Measurements from ENCODE around the gene UBE2K.
A peak's percentile ranks its signal among the peaks of the same experiment; 100 is the strongest.
"Not testable (repeated sequence)": the region's sequence is repeated elsewhere in the genome, so short reads cannot be mapped to it uniquely, and the experiment has no call there.

Gene UBE2K, protein sequence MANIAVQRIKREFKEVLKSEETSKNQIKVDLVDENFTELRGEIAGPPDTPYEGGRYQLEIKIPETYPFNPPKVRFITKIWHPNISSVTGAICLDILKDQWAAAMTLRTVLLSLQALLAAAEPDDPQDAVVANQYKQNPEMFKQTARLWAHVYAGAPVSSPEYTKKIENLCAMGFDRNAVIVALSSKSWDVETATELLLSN

DNA sequence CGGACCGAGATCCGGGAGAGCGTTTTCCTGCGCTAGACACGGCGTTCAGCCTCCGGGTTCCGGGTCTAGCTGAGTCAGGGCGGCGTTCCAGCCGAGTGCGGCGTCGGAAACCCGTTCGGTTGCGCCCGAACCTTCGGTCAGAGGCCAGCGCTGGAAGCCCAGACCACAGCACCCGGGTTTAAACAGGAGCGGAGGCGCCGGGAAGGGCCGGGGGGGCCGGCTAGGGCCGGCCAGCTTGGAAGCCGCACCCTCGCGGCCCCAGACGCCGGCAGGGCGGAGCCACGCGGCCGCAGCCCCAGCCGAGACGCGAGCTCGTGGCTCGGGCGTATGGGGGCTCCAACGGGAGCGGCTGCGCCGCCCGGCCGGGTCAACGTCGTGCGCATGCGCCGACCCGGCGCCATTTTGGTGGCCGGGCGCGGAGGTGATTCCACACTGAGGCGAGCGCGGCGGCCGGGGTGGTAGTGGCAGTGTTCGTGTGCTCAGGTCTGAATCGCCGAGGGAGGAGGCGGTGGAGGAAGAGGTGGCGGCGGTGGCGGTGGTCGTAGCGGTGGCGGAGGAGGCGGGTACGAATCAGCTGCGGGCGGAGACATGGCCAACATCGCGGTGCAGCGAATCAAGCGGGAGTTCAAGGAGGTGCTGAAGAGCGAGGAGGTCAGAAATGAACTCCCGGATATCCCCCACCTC, at the start of gene UBE2K:
Gene UBE2K (plus strand): TSS at position 397 of the 684 bp plus-strand sequence. CDS start 192 bp downstream, at position 589.
- Histone ChIP-seq H3K4me3 (ENCODE audit: low read length in 2 of 2) (peak within 1 kb of the TSS; percentile 72 to 95), H3K27me3 (ENCODE audit: control insufficient read depth in 1 of 2, insufficient read depth in 2 of 2, low read length in 2 of 2) (no peaks in the 10 kb centered on the region), H3K4me1 (ENCODE audit: control insufficient read depth, insufficient read depth, low read length) (peaks cover 5% of the 10 kb centered on the region), H3K9me3 (ENCODE audit: control insufficient read depth in 2 of 2, low read length in 2 of 2) (no peaks in the 10 kb centered on the region), H3K27ac (ENCODE audit: low read length) (peak within 1 kb of the TSS; percentile 87), H3K9ac (ENCODE audit: low read length in 2 of 2) (peak within 1 kb of the TSS; percentile 88 to 90), H3K36me3 (ENCODE audit: control insufficient read depth in 2 of 2, insufficient read depth in 2 of 2, low read length in 2 of 2) (peaks cover 0 to 2% of the 10 kb centered on the region in 2 donors)

DNA sequence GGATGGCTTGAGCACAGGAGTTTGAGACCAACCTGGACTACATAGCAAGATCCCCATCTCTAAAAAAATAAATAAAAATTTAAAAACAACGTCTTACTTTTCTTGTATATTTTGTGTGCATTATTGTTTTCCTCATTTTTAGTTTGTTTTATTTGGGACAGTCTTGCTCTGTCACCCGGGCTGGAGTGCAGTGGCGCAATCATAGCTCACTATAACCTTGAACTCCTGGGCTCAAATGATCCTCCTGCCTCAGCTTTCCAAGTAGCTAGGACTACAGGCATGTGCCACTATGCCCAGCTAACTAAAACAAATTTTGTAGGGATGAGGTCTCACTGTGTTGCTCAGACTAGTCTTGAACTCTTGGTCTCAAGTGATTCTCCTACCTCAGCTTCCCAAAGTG, 49.7 kb upstream of the UBE2K start:
- Histone ChIP-seq H3K9me3 (ENCODE audit: control insufficient read depth in 2 of 2, low read length in 2 of 2) (no peaks in the 10 kb centered on the region), H3K27me3 (ENCODE audit: control insufficient read depth in 1 of 2, insufficient read depth in 2 of 2, low read length in 2 of 2) (no peaks in the 10 kb centered on the region), H3K4me3 (ENCODE audit: low read length in 2 of 2) (no peak overlapping the region), H3K27ac (ENCODE audit: low read length) (no peak overlapping the region), H3K9ac (ENCODE audit: low read length in 2 of 2) (no peak overlapping the region), H3K4me1 (ENCODE audit: control insufficient read depth, insufficient read depth, low read length) (no peaks in the 10 kb centered on the region), H3K36me3 (ENCODE audit: control insufficient read depth in 2 of 2, insufficient read depth in 2 of 2, low read length in 2 of 2) (no peaks in the 10 kb centered on the region)

DNA sequence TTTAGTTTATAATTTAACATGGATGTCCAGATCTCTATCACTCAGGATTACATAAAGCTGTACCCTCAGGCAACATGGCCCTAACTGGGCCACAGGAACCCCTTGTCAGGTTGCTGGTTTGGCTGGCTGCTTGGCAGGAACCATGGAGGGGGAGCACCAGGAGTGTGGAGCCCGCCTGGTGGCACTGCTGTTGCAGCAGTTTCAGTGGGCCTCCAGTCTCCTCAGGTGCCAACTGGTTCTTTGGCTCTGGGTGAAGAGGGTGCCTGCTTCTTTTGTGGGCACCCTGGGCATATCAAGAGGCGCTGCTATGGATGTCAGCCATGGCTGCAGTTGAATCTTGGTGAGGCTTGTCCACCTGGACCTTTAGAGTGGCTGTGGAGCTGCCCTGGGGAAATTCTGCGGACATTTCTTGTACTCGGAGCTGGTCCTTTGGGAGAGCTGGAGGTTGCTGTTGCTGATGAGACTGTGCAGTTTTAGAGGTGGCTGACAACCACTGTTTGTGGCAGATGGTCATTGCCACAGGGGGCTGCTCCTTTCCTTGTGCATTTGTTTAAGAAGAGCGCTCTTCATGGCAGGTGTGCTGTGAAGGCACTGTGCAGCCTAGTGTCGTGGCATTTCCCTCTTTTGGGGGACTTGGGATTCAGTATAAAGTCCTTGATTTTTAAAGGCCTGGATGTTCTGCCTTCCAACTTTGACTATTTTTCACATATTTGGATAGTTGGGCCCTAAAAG, 48.9 kb upstream of the UBE2K start:
- no peak overlapping the region for H3K9ac ChIP-seq (ENCODE audit: low read length in 2 of 2)
- H3K9me3 ChIP-seq (ENCODE audit: control insufficient read depth in 2 of 2, low read length in 2 of 2): no peaks in the 10 kb centered on the region
- H3K36me3 ChIP-seq (ENCODE audit: control insufficient read depth in 2 of 2, insufficient read depth in 2 of 2, low read length in 2 of 2): no peaks in the 10 kb centered on the region
- no peaks in the 10 kb centered on the region for H3K4me1 ChIP-seq (ENCODE audit: control insufficient read depth, insufficient read depth, low read length)
- H3K4me3 ChIP-seq (ENCODE audit: low read length in 2 of 2): no peak overlapping the region
- no peaks in the 10 kb centered on the region for H3K27me3 ChIP-seq (ENCODE audit: control insufficient read depth in 1 of 2, insufficient read depth in 2 of 2, low read length in 2 of 2)
- H3K27ac ChIP-seq (ENCODE audit: low read length): no peak overlapping the region

DNA sequence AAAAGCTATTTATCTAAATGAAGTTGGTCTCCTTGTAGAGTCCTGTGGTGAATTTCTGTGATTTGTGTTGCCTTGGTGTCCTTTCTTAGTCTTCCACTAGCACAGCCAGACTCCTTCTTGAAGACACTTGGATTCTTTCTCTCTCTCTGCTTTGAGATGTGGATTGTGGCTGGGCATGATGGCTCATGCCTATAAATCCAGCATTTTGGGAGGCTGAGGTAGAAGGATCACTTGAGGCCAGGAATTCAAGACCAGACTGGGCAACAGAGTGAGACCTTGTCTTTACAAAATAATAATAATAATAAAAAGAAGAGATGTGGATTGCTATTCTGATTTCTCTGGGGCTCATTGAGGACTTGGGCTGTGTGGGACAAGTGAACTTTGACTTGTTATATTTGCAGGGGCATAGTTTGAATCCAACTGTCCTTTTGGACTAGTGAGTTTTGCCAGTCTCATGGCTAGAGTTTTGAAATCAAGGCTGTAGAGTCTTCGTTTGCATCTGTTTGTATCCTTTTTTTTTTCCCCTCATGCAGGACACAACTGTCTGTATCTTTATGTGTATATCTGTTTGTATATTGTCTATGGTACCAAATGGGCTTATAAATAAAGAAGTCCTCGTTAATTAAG, 48.2 kb upstream of the UBE2K start:
- H3K9me3 ChIP-seq (ENCODE audit: control insufficient read depth in 2 of 2, low read length in 2 of 2): no peaks in the 10 kb centered on the region
- no peak overlapping the region for H3K9ac ChIP-seq (ENCODE audit: low read length in 2 of 2)
- H3K4me1 ChIP-seq (ENCODE audit: control insufficient read depth, insufficient read depth, low read length): no peaks in the 10 kb centered on the region
- H3K4me3 ChIP-seq (ENCODE audit: low read length in 2 of 2): no peak overlapping the region
- H3K27me3 ChIP-seq (ENCODE audit: control insufficient read depth in 1 of 2, insufficient read depth in 2 of 2, low read length in 2 of 2): no peaks in the 10 kb centered on the region
- no peaks in the 10 kb centered on the region for H3K36me3 ChIP-seq (ENCODE audit: control insufficient read depth in 2 of 2, insufficient read depth in 2 of 2, low read length in 2 of 2)
- H3K27ac ChIP-seq (ENCODE audit: low read length): no peak overlapping the region

DNA sequence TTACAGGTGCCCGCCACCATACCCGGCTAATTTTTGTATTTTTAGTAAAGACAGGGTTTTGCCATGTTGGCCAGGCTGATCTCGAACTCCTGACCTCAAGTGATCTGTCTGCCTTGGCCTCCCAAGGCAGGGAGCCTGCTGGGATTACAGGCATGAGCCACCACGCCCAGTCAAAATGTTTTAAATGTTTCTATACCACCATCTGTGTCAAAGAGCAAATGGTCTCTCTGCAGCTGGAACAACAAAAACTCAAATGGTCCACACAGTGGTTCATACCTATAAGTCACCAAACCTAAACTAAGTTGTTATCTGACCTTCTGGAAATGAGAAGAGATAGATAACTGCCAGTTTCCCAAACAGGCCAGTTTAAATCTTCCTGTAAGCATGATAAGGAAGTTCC, 46.4 kb upstream of the UBE2K start:
- not testable (repeated sequence) for H3K9ac ChIP-seq (ENCODE audit: low read length in 2 of 2); H3K36me3 ChIP-seq (ENCODE audit: control insufficient read depth in 2 of 2, insufficient read depth in 2 of 2, low read length in 2 of 2); H3K27me3 ChIP-seq (ENCODE audit: control insufficient read depth in 1 of 2, insufficient read depth in 2 of 2, low read length in 2 of 2); H3K9me3 ChIP-seq (ENCODE audit: control insufficient read depth in 2 of 2, low read length in 2 of 2); H3K4me1 ChIP-seq (ENCODE audit: control insufficient read depth, insufficient read depth, low read length); H3K4me3 ChIP-seq (ENCODE audit: low read length in 2 of 2); H3K27ac ChIP-seq (ENCODE audit: low read length)

DNA sequence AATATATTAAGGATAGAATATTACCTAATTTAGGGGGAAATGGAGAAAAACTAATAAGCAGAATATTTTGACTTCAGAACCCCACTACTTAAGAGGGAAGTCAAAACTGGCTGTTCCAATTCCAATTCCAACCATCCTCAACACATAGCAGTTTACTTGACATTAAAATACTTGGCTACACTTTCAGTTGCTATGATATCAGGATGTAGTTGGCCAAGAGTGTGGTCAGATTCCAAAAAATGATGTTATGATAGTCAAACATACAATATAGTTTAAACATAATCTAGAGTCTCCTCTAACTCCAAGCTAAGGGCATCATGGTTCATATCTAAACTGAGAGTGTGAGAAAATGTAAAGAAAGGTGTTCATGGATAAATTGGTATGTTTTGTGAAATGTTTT, 42.7 kb upstream of the UBE2K start:
- no peak overlapping the region for H3K27ac ChIP-seq (ENCODE audit: low read length)
- H3K9ac ChIP-seq (ENCODE audit: low read length in 2 of 2): no peak overlapping the region
- H3K4me3 ChIP-seq (ENCODE audit: low read length in 2 of 2): no peak overlapping the region
- H3K4me1 ChIP-seq (ENCODE audit: control insufficient read depth, insufficient read depth, low read length): no peaks in the 10 kb centered on the region
- no peaks in the 10 kb centered on the region for H3K9me3 ChIP-seq (ENCODE audit: control insufficient read depth in 2 of 2, low read length in 2 of 2)
- no peaks in the 10 kb centered on the region for H3K27me3 ChIP-seq (ENCODE audit: control insufficient read depth in 1 of 2, insufficient read depth in 2 of 2, low read length in 2 of 2)
- H3K36me3 ChIP-seq (ENCODE audit: control insufficient read depth in 2 of 2, insufficient read depth in 2 of 2, low read length in 2 of 2): no peaks in the 10 kb centered on the region

DNA sequence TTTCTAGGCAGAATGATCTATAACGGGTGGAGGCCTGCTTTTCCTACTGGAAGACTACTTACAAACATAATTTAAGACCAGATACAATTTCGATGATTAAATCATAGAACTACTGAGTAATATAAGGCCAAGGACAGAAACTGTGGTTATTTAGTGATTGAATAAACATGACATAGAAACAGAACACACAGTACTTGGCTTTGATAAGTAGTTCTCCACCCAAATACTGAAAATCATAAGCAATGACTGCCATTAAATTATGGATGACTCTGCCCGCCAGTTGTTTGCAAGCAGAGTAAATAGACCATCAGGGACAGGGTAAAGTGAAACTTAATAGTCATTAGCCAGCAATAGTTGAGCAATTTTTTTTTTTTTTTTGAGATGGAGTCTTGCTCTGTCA, 42.1 kb upstream of the UBE2K start:
- no peaks in the 10 kb centered on the region for H3K27me3 ChIP-seq (ENCODE audit: control insufficient read depth in 1 of 2, insufficient read depth in 2 of 2, low read length in 2 of 2)
- H3K9ac ChIP-seq (ENCODE audit: low read length in 2 of 2): no peak overlapping the region
- H3K4me1 ChIP-seq (ENCODE audit: control insufficient read depth, insufficient read depth, low read length): no peaks in the 10 kb centered on the region
- H3K9me3 ChIP-seq (ENCODE audit: control insufficient read depth in 2 of 2, low read length in 2 of 2): no peaks in the 10 kb centered on the region
- no peak overlapping the region for H3K27ac ChIP-seq (ENCODE audit: low read length)
- no peak overlapping the region for H3K4me3 ChIP-seq (ENCODE audit: low read length in 2 of 2)
- H3K36me3 ChIP-seq (ENCODE audit: control insufficient read depth in 2 of 2, insufficient read depth in 2 of 2, low read length in 2 of 2): no peaks in the 10 kb centered on the region

DNA sequence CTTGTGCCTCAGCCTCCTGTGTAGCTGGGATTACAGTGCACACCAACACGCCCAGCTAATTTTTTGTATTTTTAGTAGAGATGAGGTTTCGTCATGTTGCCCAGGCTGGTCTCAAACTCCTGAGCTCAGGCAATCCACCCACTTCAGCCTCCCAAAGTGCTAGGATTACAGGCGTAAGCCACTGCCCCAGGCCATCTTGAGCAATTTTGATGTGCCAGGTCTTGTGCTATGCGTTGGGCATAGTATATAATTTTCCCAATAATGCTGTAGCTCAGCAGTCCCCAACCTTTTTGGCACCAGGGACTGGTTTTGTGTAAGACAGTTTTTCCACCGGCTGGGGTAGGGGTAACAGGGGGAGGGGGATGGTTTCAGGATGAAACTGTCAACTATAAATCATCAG, 41.3 kb upstream of the UBE2K start:
- not testable (repeated sequence) for H3K27ac ChIP-seq (ENCODE audit: low read length); H3K36me3 ChIP-seq (ENCODE audit: control insufficient read depth in 2 of 2, insufficient read depth in 2 of 2, low read length in 2 of 2); H3K4me3 ChIP-seq (ENCODE audit: low read length in 2 of 2); H3K27me3 ChIP-seq (ENCODE audit: control insufficient read depth in 1 of 2, insufficient read depth in 2 of 2, low read length in 2 of 2); H3K4me1 ChIP-seq (ENCODE audit: control insufficient read depth, insufficient read depth, low read length); H3K9me3 ChIP-seq (ENCODE audit: control insufficient read depth in 2 of 2, low read length in 2 of 2); H3K9ac ChIP-seq (ENCODE audit: low read length in 2 of 2)

DNA sequence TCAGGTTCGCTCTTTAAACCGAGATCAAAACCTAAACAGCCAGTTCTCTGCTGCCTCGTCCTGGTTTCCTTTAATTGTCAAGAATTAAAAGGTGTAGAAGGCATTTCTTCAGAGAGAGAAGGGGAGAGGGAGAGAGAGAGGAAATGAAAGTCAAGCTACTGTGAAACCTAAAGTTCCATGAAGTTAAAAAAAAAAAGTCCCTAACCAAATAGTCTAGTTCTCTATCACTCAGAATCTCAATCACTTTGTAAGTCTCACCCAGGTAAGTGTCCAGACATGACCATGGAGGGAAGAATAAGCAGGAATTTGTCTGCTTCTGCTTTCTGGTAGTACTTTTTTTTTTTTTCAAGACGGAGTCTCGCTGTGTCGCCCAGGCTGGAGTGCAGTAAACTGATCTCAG, 40.5 kb upstream of the UBE2K start:
- no peak overlapping the region for H3K4me3 ChIP-seq (ENCODE audit: low read length in 2 of 2)
- H3K27ac ChIP-seq (ENCODE audit: low read length): no peak overlapping the region
- no peaks in the 10 kb centered on the region for H3K27me3 ChIP-seq (ENCODE audit: control insufficient read depth in 1 of 2, insufficient read depth in 2 of 2, low read length in 2 of 2)
- no peak overlapping the region for H3K9ac ChIP-seq (ENCODE audit: low read length in 2 of 2)
- no peaks in the 10 kb centered on the region for H3K9me3 ChIP-seq (ENCODE audit: control insufficient read depth in 2 of 2, low read length in 2 of 2)
- H3K36me3 ChIP-seq (ENCODE audit: control insufficient read depth in 2 of 2, insufficient read depth in 2 of 2, low read length in 2 of 2): no peaks in the 10 kb centered on the region
- no peaks in the 10 kb centered on the region for H3K4me1 ChIP-seq (ENCODE audit: control insufficient read depth, insufficient read depth, low read length)

DNA sequence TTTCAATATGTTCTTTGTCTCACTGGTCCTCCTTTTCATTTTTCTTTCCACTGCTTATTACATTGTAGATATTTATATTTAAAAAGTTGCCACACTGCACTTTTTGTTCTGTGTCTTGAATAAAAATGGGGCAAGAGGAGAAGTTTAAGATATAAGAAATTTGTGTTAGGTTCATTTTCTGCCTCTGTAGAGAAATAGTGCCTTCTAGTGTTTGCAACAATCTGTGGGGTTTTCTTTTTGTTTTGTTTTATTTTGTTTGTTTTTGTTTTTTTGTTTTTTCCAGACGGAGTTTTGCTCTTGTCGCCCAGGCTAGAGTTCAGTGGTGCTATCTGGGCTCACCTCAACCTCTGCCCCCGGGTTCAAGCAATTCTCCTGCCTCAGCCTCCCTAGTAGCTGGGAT, 39.2 kb upstream of the UBE2K start:
- no peak overlapping the region for H3K4me3 ChIP-seq (ENCODE audit: low read length in 2 of 2)
- H3K27ac ChIP-seq (ENCODE audit: low read length): no peak overlapping the region
- no peak overlapping the region for H3K9ac ChIP-seq (ENCODE audit: low read length in 2 of 2)
- no peaks in the 10 kb centered on the region for H3K9me3 ChIP-seq (ENCODE audit: control insufficient read depth in 2 of 2, low read length in 2 of 2)
- H3K4me1 ChIP-seq (ENCODE audit: control insufficient read depth, insufficient read depth, low read length): no peaks in the 10 kb centered on the region
- no peaks in the 10 kb centered on the region for H3K27me3 ChIP-seq (ENCODE audit: control insufficient read depth in 1 of 2, insufficient read depth in 2 of 2, low read length in 2 of 2)
- no peaks in the 10 kb centered on the region for H3K36me3 ChIP-seq (ENCODE audit: control insufficient read depth in 2 of 2, insufficient read depth in 2 of 2, low read length in 2 of 2)
